ENCODE data around the gene MEGF10.

MEGF10 gene

GRCh38 chr5:127331890-127332649 is 41.5 kb downstream of the MEGF10 start:
- no peak for DNase-seq

- no peak for DNase-seq
Observed at GRCh38 chr5:127333483-127333882, 42.9 kb downstream of the MEGF10 start.

- no peak for DNase-seq
Observed at GRCh38 chr5:127335381-127335780, 44.8 kb downstream of the MEGF10 start.

GRCh38 chr5:127337876-127338275 is 47.3 kb downstream of the MEGF10 start:
- DNase-seq = no peak

GRCh38 chr5:127338501-127338900 is 47.9 kb downstream of the MEGF10 start:
- DNase-seq = no peak

- no peak for DNase-seq
Observed at GRCh38 chr5:127340606-127341005, 50.0 kb downstream of the MEGF10 start.

- no peak for DNase-seq
Observed at GRCh38 chr5:127342364-127342763, 51.8 kb downstream of the MEGF10 start.

- no peak for DNase-seq
Observed at GRCh38 chr5:127343313-127343712, 52.7 kb downstream of the MEGF10 start.

- no peak for DNase-seq
Observed at GRCh38 chr5:127343866-127344265, 53.3 kb downstream of the MEGF10 start.

GRCh38 chr5:127344931-127345330 is 54.3 kb downstream of the MEGF10 start:
- no peak for DNase-seq

- no peak for DNase-seq
Observed at GRCh38 chr5:127351418-127351817, 60.8 kb downstream of the MEGF10 start.

- DNase-seq = no peak
Observed at GRCh38 chr5:127352068-127352467, 61.5 kb downstream of the MEGF10 start.

GRCh38 chr5:127353327-127353726 is 62.7 kb downstream of the MEGF10 start:
- DNase-seq = no peak

- DNase-seq = no peak
Observed at GRCh38 chr5:127353796-127354195, 63.2 kb downstream of the MEGF10 start.

- DNase-seq = no peak
Observed at GRCh38 chr5:127355337-127355736, 64.7 kb downstream of the MEGF10 start.

- no peak for DNase-seq
Observed at GRCh38 chr5:127358284-127358683, 67.7 kb downstream of the MEGF10 start.

GRCh38 chr5:127358740-127359139 is 68.1 kb downstream of the MEGF10 start:
- no peak for DNase-seq

- no peak for DNase-seq
Observed at GRCh38 chr5:127359502-127359901, 68.9 kb downstream of the MEGF10 start.

- no peak for DNase-seq
Observed at GRCh38 chr5:127363403-127363802, 72.8 kb downstream of the MEGF10 start.

- no peak for DNase-seq
Observed at GRCh38 chr5:127367029-127367428, 76.4 kb downstream of the MEGF10 start.

- DNase-seq = no peak
Observed at GRCh38 chr5:127367946-127368465, 77.4 kb downstream of the MEGF10 start.

GRCh38 chr5:127369796-127370195 is 79.2 kb downstream of the MEGF10 start:
- no peak for DNase-seq

- no peak for DNase-seq
Observed at GRCh38 chr5:127370631-127371030, 80.0 kb downstream of the MEGF10 start.

GRCh38 chr5:127373858-127374491 is 83.4 kb downstream of the MEGF10 start:
- no peak for DNase-seq

All from activated CD4-positive, alpha-beta T cell treated with anti-CD3 and anti-CD28 coated beads for 48 hours (primary cell).